ENCODE results near the gene SLF2.

GRCh38 chr10:100911472-100911871 lies 1.3 kb upstream of the SLF2 start:
- no peak for TF ChIP-seq POLR2AphosphoS5 (IDR thresholded peaks at IDR 0.05; ENCODE audit: low read depth)
- TF ChIP-seq CTCF (IDR thresholded peaks at IDR 0.05; ENCODE audit: insufficient read depth, low read length), result no peak
- TF ChIP-seq SPI1 (IDR thresholded peaks at IDR 0.05; ENCODE audit: borderline replicate concordance, low read depth), result no peak
- TF ChIP-seq REST (IDR thresholded peaks at IDR 0.05; ENCODE audit: insufficient replicate concordance, low read depth), result no peak
- TF ChIP-seq GABPA (IDR thresholded peaks at IDR 0.05; ENCODE audit: low read depth), result no peak
